Metanephros (tissue), 1 donor: Measurements from ENCODE around the gene SOX6. TPM values are rescaled to one million over a fixed set of nuclear protein-coding genes. Genes with fewer than 3 reads are reported as not detected.

Experiments
- total RNA-seq: library from RNA; depleted of rRNA; stranded (reverse); fragments of >200 nt; gene quantifications from one replicate; pipeline ENCODE4 v1.2.3, GENCODE V29; 2014

SOX6 gene
- total RNA-seq = 58.1 TPM

GRCh38 chr11:16356057-16356760 is at the start of gene SOX6:
TSS of gene SOX6 (minus strand) at chr11:16356546. CDS start at chr11:16341248, 15,298 bp downstream.

